Liver (tissue), 3 donors: ENCODE measurements around the gene CHST5.

ENCODE experiments used
- RAD21 ChIP-seq, 2 donors: IDR thresholded peaks; 2 replicates each; pipeline ENCODE4 v1.6.1; 2016; ENCODE audit warnings: antibody characterized with exemption in 2 of 2, mild to moderate bottlenecking in 2 of 2
- TF ChIP-seq, protein P1 (sequence below): fragments of 150-350 bp; IDR thresholded peaks from 2 replicates; pipeline ENCODE4 v1.5.1; 2017; ENCODE audit warnings: improper control_type of control experiment, low read depth, low read length; ENCODE audit not compliant: missing input control
- TF ChIP-seq, protein P2 (sequence below): IDR thresholded peaks from 2 replicates; pipeline ENCODE4 v1.6.1; 2016; ENCODE audit warnings: antibody characterized with exemption
- donor health status: healthy.
- donor health status: healthy.

- TF ChIP-seq, protein P1, sequence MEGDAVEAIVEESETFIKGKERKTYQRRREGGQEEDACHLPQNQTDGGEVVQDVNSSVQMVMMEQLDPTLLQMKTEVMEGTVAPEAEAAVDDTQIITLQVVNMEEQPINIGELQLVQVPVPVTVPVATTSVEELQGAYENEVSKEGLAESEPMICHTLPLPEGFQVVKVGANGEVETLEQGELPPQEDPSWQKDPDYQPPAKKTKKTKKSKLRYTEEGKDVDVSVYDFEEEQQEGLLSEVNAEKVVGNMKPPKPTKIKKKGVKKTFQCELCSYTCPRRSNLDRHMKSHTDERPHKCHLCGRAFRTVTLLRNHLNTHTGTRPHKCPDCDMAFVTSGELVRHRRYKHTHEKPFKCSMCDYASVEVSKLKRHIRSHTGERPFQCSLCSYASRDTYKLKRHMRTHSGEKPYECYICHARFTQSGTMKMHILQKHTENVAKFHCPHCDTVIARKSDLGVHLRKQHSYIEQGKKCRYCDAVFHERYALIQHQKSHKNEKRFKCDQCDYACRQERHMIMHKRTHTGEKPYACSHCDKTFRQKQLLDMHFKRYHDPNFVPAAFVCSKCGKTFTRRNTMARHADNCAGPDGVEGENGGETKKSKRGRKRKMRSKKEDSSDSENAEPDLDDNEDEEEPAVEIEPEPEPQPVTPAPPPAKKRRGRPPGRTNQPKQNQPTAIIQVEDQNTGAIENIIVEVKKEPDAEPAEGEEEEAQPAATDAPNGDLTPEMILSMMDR: no peak
- TF ChIP-seq RAD21 (IDR thresholded peaks at IDR 0.05): no peak
- TF ChIP-seq, protein P2, sequence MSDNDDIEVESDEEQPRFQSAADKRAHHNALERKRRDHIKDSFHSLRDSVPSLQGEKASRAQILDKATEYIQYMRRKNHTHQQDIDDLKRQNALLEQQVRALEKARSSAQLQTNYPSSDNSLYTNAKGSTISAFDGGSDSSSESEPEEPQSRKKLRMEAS: no peak
These were observed 42.8 kb upstream of the CHST5 start for GRCh38 chr16:75578725-75579124.
